Gastrocnemius medialis (tissue), 4 donors: Measurements from ENCODE around the gene PBXIP1. TPM values are rescaled to one million over a fixed set of nuclear protein-coding genes. Genes with fewer than 3 reads are reported as not detected.
A peak's percentile ranks its signal among the peaks of the same experiment; 100 is the strongest.

ENCODE experiments used
- ATAC-seq, 2 donors: fragments of 150-250 bp; one replicate each; pipeline ENCODE4 v1.9.1; 2016
- DNase-seq, 2 donors: peaks; one replicate each; pipeline ENCODE4 v3.0.0-alpha.2; 2019
- H3K27ac ChIP-seq, 4 donors: fragments of 200-600 bp; sonication (generic); 1 replicate in 1 of 4; 2 replicates in 3 of 4; pipeline ENCODE4 v1.5.1; 2016 to 2018; ENCODE audit warnings: mild to moderate bottlenecking in 2 of 4, moderate library complexity in 1 of 4
- H3K27me3 ChIP-seq, 3 donors: fragments of 200-600 bp; sonication (generic) in 2 of 3; 1 replicate in 1 of 3; 2 replicates in 2 of 3; pipeline versions ENCODE4 v1.5.1 to v1.6.0; 2016 to 2019; ENCODE audit warnings: mild to moderate bottlenecking in 1 of 3, moderate library complexity in 1 of 3
- H3K36me3 ChIP-seq, 2 donors: fragments of 200-600 bp; sonication (generic) in 1 of 2; one replicate each; pipeline ENCODE4 v1.5.1; 2017 to 2018
- H3K4me1 ChIP-seq, 2 donors: fragments of 200-600 bp; sonication (generic) in 1 of 2; one replicate each; pipeline ENCODE4 v1.5.1; 2016 to 2017; ENCODE audit warnings: mild to moderate bottlenecking in 2 of 2
- H3K4me3 ChIP-seq, 4 donors: fragments of 200-600 bp; sonication (generic) in 3 of 4; 1 replicate in 1 of 4; 2 replicates in 3 of 4; pipeline ENCODE4 v1.5.1; 2016 to 2019; ENCODE audit warnings: mild to moderate bottlenecking in 2 of 4
- H3K9me3 ChIP-seq, 3 donors: fragments of 200-600 bp; sonication (generic) in 2 of 3; 1 replicate in 1 of 3; 2 replicates in 2 of 3; pipeline ENCODE4 v1.5.1; 2016 to 2019
- POLR2A ChIP-seq, 2 donors: fragments of 450-650 bp; IDR thresholded peaks; one replicate each; pipeline ENCODE4 v1.6.1; 2017; ENCODE audit warnings: antibody characterized with exemption in 2 of 2, mild to moderate bottlenecking in 2 of 2, moderate library complexity in 2 of 2
- in situ Hi-C, 4 donors: fragments of 200-750 bp; cut with MboI; loops; one replicate each; pipeline versions ENCODE4 v1.15.0 to v1.8.0; 2017; ENCODE audit warnings: low sequenced_read_pairs in 4 of 4
- intact Hi-C: fragments of 100-400 bp; cut with DNase I; formaldehyde crosslinking; loops from one replicate; pipeline ENCODE4 v1.15.1; 2023; ENCODE audit warnings: low total_unique reads
- total RNA-seq, 4 donors: library from RNA; depleted of rRNA; stranded (reverse); fragments of >200 nt; gene quantifications; one replicate each; pipeline versions ENCODE4 v1.1.0 to v1.2.3, GENCODE V29; 2016
- TF ChIP-seq, protein P1 (sequence below), 5 experiments: fragments of 450-650 bp in 3 of 5; fragments of 200-600 bp in 2 of 5; sonication (generic) in 2 of 5; IDR thresholded peaks in 4 of 5; conservative IDR thresholded peaks in 1 of 5; 1 replicate in 4 of 5; 2 replicates in 1 of 5; pipeline ENCODE4 v1.5.1; 2016 to 2019; ENCODE audit warnings: antibody characterized with exemption in 5 of 5, mild to moderate bottlenecking in 3 of 5, moderate library complexity in 3 of 5

PBXIP1 gene
- total RNA-seq, 4 donors from 2014 or later: 126 to 171 (median 165) TPM

DNA sequence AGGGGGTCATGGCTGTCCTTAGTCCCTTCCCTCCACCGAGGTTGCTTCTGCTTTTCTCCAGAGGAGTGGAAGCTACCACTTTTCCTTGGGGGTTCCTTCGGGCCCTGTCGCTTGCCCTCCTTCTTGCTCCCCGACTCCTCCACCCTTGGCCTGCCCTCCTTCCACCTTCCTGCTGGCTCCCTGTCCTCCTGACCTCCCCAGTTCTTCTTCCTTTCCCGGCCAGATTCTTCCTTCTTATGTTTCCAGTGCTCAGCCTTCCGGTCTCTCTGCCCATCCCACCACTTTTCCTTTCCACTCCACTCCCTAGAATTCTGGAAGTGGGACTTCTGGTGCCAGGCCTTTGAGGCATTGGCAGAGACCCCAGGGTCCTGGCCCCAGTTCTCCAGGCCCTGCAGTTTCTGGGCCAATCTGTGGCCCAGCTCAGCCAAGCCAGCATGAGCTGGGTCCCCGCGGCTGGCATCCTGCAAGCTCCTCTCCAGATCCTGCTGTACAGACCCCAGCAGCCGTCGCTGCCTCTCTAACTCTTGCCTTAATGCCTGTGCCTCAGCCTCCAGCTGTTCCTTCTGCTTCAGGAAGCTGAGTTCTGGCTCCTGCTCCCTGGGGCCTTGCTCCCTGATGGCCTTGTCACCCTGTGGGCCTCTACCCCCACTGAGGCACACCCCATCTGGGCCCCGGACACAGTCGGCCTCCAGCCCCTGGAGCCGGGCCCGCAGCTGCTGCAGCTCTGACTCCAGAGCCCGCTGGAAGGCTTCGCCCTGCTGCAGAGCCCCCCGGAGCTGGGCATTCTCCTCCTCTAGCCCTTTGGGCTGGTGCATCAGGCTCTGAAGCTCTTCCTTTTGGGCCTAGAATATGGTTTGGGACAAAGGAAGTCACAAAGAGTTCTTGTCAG lies 9.7 kb downstream of the PBXIP1 start:
- peaks cover 2 to 9% of the 10 kb centered on the region in 2 donors for H3K4me1 ChIP-seq
- H3K27ac ChIP-seq: peak overlapping the region in 3 of 4 donors; percentile 3 to 68 (median 35)
- intact Hi-C loops: no loop called here
- ATAC-seq (no peak), DNase-seq (no peak)
- peaks cover 0 to 45% of the 10 kb centered on the region in 2 donors for H3K36me3 ChIP-seq
- no peaks in the 10 kb centered on the region for H3K27me3 ChIP-seq
- H3K4me3 ChIP-seq: no peak overlapping the region
- TF ChIP-seq, protein P1, sequence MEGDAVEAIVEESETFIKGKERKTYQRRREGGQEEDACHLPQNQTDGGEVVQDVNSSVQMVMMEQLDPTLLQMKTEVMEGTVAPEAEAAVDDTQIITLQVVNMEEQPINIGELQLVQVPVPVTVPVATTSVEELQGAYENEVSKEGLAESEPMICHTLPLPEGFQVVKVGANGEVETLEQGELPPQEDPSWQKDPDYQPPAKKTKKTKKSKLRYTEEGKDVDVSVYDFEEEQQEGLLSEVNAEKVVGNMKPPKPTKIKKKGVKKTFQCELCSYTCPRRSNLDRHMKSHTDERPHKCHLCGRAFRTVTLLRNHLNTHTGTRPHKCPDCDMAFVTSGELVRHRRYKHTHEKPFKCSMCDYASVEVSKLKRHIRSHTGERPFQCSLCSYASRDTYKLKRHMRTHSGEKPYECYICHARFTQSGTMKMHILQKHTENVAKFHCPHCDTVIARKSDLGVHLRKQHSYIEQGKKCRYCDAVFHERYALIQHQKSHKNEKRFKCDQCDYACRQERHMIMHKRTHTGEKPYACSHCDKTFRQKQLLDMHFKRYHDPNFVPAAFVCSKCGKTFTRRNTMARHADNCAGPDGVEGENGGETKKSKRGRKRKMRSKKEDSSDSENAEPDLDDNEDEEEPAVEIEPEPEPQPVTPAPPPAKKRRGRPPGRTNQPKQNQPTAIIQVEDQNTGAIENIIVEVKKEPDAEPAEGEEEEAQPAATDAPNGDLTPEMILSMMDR (IDR thresholded peaks at IDR 0.05 in 4 of 5, conservative IDR thresholded peaks at IDR 0.05 in 1 of 5): no peak
- TF ChIP-seq POLR2A (IDR thresholded peaks at IDR 0.05): no peak
- in situ Hi-C loops: no loop called here
- H3K9me3 ChIP-seq: no peaks in the 10 kb centered on the region

DNA sequence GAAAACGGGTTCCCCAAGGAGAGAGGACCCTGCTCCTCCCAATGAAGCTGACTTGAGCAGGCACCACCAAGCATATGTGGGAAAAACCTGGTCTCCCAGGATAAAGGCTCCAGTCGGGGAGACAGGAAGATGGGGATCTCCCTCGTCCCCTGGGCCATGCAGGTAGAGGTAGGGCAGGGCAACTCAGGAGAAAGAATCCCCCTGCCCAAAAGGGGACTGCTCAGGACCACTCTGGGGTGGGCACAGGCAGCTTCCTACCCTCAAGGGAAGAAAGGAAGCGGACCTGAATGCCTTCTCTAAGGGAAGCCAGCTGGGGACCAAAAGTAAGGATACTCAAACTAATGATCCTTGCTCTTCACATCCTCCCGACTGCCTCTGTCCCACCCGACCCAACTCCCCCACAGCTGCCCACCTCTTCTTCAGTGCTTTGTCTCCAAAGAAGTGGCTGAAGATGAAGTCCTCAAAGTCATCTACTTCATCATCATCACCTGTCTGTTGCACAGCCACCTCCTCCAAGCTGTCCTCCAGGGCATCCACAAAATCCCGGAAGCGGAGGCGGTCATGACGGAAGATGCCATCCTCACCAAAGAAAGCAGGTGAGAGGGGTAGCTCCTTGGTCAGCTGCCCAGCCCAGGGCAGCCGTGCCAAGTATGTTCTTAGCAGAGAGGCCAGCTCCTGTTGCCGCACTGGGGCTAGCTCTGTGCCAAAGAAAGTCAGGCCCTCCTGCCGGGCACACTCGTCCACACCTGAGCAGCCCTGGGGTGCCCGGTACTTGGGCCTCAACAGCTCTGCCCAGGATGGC lies 10.5 kb downstream of the PBXIP1 start:
- Histone ChIP-seq H3K27ac (peak overlapping the region in 3 of 4 donors; percentile 10 to 68 (median 61)), H3K4me3 (no peak overlapping the region), H3K9me3 (no peaks in the 10 kb centered on the region), H3K27me3 (no peaks in the 10 kb centered on the region), H3K4me1 (peaks cover 2 to 9% of the 10 kb centered on the region in 2 donors), H3K36me3 (peaks cover 0 to 37% of the 10 kb centered on the region in 2 donors)
- no peak for DNase-seq
- in situ Hi-C loops: no loop called here
- TF ChIP-seq POLR2A (IDR thresholded peaks at IDR 0.05): no peak
- intact Hi-C loops: no loop called here
- no peak for ATAC-seq

DNA sequence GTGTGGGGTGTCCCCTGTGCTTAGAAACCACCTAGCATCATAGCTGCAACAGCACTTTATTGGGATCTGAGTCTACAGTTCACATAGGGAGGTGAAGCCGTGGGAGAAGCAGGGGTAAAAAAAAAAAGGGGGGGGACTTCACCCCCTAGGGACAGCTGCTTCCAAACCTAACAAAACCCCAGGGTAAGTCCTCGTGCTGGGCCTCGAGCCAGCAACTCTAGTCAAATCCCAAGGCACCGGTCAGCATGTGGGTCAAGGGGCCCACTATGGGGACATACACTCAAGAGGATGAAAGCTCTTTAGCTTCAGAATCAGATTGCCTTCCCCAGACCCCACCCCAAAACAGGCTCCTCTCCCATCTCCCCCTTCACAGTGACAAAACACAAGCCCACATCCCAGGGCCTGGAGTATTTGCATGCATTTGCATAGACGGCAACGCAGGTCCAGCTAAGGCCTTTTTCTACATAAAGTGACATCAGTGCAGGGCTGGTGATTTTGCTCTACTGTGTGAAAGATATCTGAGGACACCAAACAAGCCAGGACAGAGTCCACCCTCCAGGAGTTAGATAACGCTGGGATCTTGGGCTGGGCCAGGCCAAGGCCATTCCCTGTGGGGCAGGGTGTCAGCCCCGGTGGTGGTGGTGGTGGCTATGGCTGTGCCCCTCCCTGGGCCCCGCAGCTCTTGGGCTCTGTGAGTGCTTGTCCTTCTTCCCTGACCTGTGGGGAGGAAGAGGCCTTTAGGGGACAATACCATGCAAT lies 11.3 kb downstream of the PBXIP1 start:
- no peak overlapping the region for H3K4me3 ChIP-seq
- ATAC-seq (no peak), DNase-seq (no peak)
- H3K4me1 ChIP-seq: peaks cover 2 to 9% of the 10 kb centered on the region in 2 donors
- no peak for TF ChIP-seq POLR2A (IDR thresholded peaks at IDR 0.05)
- TF ChIP-seq, protein P1 (IDR thresholded peaks at IDR 0.05 in 4 of 5, conservative IDR thresholded peaks at IDR 0.05 in 1 of 5): no peak
- H3K9me3 ChIP-seq: no peaks in the 10 kb centered on the region
- intact Hi-C loops (no loop called here), in situ Hi-C loops (no loop called here)
- H3K27ac ChIP-seq: peak overlapping the region; percentile 10 to 68 (median 52)
- no peaks in the 10 kb centered on the region for H3K27me3 ChIP-seq
- H3K36me3 ChIP-seq: peaks cover 0 to 32% of the 10 kb centered on the region in 2 donors

DNA sequence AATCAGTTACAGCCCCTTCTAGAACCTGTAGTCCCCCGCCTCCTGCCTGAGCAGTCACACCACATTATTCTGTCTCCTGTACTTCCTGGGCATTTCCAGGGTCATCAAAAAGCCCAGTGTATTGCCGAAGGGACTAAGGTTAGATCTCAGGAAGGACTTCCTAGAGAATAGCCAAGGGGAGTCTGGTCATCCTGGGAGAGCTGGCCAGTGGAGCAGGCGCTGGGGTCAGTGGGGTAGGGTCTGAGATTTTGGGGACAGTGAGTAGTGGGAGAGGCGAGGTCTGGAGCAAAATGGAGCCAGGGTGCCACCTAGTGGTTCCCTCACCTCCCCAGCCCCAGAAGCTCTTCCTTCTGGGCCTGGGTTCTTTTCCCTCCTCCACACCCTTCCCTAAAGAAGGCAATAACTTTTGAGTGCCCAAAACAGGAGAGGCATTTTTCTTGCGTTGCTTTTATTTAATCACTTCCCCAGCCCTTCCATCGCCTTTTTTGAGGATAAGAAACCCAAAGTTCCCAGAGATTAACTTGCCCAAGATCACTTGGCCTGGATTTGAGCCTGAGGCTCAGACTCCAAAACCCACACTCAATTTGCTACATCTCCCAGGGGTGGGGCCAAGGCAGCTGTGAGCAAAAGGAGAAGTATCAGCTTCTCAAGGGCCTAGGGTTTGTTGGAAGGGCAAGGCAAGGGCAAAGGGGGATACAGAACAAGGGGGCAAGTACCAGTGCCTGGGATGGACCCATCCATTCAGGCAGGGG lies 12.1 kb downstream of the PBXIP1 start:
- in situ Hi-C loops: no loop called here

More for the DNA sequence above, 12.1 kb downstream of the PBXIP1 start:
- Histone ChIP-seq H3K4me1 (peaks cover 2 to 9% of the 10 kb centered on the region in 2 donors), H3K36me3 (peaks cover 0 to 32% of the 10 kb centered on the region in 2 donors), H3K27me3 (no peaks in the 10 kb centered on the region), H3K9me3 (no peaks in the 10 kb centered on the region), H3K4me3 (no peak overlapping the region), H3K27ac (peak overlapping the region; percentile 10 to 68 (median 52))
- DNase-seq: no peak
- ATAC-seq: peak in 1 of 2 donors; percentile 41
- intact Hi-C loops: no loop called here
- TF ChIP-seq, protein P1 (IDR thresholded peaks at IDR 0.05 in 4 of 5, conservative IDR thresholded peaks at IDR 0.05 in 1 of 5): peak; percentile 34 to 79 (median 60)
- TF ChIP-seq POLR2A (IDR thresholded peaks at IDR 0.05): no peak
